ENCODE data around the gene TAS2R30.

DNA sequence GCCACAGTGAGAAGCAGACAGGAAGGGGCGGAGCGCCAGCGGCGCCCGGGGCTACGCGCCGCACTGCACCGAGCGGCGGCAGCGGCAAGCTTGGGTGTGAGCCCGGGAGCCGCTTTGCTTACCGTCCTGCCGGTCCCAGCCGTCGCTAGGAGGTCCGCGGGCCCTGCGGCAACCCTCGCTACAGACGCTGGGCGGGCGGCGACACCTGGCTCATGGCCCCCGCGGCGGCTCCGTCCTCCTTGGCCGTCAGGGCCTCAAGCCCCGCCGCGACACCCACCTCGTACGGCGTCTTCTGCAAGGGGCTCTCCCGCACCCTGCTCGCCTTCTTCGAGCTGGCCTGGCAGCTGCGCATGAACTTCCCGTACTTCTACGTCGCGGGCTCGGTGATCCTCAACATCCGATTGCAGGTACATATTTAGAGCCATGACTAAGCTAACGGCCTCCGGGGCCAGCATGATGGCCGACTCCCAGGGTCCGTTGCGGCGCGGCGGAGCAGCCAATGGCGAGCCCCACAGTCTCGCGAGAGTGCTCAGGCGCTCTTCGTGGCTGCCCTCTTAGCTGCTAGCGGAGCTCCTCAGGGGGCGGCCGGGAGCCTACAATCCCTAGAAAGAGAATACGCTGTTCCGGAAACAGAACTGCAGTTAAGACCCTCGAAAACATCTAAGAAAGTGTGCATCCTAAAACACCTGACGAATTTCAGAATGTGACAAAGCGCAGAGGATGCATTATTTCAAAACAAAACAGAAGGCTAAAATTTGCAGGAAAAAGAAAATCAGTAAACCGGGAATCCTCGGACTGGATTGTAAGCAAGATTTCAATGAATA lies 36.9 kb upstream of the TAS2R30 start, which contains the start of gene SMIM10L1:
- TF ChIP-seq, protein P1, sequence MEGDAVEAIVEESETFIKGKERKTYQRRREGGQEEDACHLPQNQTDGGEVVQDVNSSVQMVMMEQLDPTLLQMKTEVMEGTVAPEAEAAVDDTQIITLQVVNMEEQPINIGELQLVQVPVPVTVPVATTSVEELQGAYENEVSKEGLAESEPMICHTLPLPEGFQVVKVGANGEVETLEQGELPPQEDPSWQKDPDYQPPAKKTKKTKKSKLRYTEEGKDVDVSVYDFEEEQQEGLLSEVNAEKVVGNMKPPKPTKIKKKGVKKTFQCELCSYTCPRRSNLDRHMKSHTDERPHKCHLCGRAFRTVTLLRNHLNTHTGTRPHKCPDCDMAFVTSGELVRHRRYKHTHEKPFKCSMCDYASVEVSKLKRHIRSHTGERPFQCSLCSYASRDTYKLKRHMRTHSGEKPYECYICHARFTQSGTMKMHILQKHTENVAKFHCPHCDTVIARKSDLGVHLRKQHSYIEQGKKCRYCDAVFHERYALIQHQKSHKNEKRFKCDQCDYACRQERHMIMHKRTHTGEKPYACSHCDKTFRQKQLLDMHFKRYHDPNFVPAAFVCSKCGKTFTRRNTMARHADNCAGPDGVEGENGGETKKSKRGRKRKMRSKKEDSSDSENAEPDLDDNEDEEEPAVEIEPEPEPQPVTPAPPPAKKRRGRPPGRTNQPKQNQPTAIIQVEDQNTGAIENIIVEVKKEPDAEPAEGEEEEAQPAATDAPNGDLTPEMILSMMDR (conservative IDR thresholded peaks at IDR 0.05 in 1 of 2, IDR thresholded peaks at IDR 0.05 in 1 of 2; ENCODE audit: extremely low read depth in 1 of 2, insufficient read depth in 1 of 2, low read depth in 1 of 2, low read length in 2 of 2) = no peak
- no peak for TF ChIP-seq EZH2 (IDR thresholded peaks at IDR 0.05; ENCODE audit: borderline replicate concordance, low read length)

Data from mammary epithelial cell (primary cell).